GM23338 (cell line): Measurements from ENCODE around the gene HTT.

Source experiments
- CREB1 ChIP-seq: fragments of 250-450 bp; sonication (Bioruptor Pico); IDR thresholded peaks from 2 replicates; pipeline ENCODE4 v1.5.0; 2020; ENCODE audit warnings: low read depth, mild to moderate bottlenecking, moderate library complexity
- CTCF ChIP-seq, 2 experiments: fragments of 200-600 bp in 1 of 2; sonication (generic) in 1 of 2; conservative IDR thresholded peaks; 2 replicates each; pipeline versions ENCODE4 v1.5.1 to v1.6.1; 2016 to 2017; ENCODE audit warnings: antibody characterized with exemption in 2 of 2, low read depth in 2 of 2, mild to moderate bottlenecking in 2 of 2, moderate library complexity in 1 of 2
- EZH2 ChIP-seq: fragments of 200-600 bp; sonication (generic); IDR thresholded peaks from one replicate; pipeline ENCODE4 v1.8.0; 2017; ENCODE audit warnings: antibody characterized with exemption, mild to moderate bottlenecking, low read depth; ENCODE audit not compliant: unreplicated experiment
- POLR2AphosphoS5 ChIP-seq: IDR thresholded peaks from 2 replicates; pipeline ENCODE4 v1.6.1; 2016; ENCODE audit warnings: antibody characterized with exemption, low read depth
- ZNF331 ChIP-seq: fragments of 250-450 bp; sonication (Bioruptor Pico); IDR thresholded peaks from 2 replicates; pipeline ENCODE4 v1.5.0; 2020; ENCODE audit warnings: low read depth, mild to moderate bottlenecking, moderate library complexity
- TF ChIP-seq, protein P1 (sequence below): IDR thresholded peaks from one replicate; pipeline ENCODE4 v1.6.1; 2018; ENCODE audit warnings: antibody characterized with exemption; ENCODE audit not compliant: unreplicated experiment

- no peak for TF ChIP-seq CTCF (conservative IDR thresholded peaks at IDR 0.05; ENCODE audit: low read depth in 2 of 2)
- no peak for TF ChIP-seq POLR2AphosphoS5
- TF ChIP-seq ZNF331 (CRISPR knock-in tag), result no peak
- TF ChIP-seq, protein P1, sequence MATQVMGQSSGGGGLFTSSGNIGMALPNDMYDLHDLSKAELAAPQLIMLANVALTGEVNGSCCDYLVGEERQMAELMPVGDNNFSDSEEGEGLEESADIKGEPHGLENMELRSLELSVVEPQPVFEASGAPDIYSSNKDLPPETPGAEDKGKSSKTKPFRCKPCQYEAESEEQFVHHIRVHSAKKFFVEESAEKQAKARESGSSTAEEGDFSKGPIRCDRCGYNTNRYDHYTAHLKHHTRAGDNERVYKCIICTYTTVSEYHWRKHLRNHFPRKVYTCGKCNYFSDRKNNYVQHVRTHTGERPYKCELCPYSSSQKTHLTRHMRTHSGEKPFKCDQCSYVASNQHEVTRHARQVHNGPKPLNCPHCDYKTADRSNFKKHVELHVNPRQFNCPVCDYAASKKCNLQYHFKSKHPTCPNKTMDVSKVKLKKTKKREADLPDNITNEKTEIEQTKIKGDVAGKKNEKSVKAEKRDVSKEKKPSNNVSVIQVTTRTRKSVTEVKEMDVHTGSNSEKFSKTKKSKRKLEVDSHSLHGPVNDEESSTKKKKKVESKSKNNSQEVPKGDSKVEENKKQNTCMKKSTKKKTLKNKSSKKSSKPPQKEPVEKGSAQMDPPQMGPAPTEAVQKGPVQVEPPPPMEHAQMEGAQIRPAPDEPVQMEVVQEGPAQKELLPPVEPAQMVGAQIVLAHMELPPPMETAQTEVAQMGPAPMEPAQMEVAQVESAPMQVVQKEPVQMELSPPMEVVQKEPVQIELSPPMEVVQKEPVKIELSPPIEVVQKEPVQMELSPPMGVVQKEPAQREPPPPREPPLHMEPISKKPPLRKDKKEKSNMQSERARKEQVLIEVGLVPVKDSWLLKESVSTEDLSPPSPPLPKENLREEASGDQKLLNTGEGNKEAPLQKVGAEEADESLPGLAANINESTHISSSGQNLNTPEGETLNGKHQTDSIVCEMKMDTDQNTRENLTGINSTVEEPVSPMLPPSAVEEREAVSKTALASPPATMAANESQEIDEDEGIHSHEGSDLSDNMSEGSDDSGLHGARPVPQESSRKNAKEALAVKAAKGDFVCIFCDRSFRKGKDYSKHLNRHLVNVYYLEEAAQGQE, result no peak
- no peak for TF ChIP-seq EZH2
- TF ChIP-seq CREB1, result no peak
Observed at GRCh38 chr4:3042226-3042625, 32.3 kb upstream of the HTT start.
